GM18526 (cell line): ENCODE data around the gene TNNI2.

ENCODE experiments used
- POLR2A ChIP-seq: IDR thresholded peaks from 3 replicates; pipeline ENCODE4 v1.6.1; 2011; ENCODE audit not compliant: insufficient read length; ENCODE audit errors: extremely low read depth

The TNNI2 gene

DNA sequence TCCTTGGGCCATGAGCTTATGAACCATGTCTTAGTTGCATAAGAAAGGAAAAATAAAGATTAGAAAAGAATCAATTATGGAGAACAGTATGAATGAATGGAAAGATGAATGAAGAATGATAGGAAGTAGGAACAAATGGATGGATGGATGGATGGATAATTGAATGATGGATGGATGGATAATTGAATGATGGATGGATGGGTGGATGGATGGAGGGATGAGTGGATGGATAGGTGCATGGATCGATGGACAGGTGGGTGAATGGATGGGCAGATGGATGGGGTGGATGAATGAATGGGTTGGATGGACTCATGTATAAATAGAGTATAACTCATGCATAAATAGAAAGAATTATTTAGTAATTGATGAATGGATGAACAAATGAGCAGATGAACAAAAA is 21.3 kb downstream of the TNNI2 start:
- TF ChIP-seq POLR2A, result no peak

DNA sequence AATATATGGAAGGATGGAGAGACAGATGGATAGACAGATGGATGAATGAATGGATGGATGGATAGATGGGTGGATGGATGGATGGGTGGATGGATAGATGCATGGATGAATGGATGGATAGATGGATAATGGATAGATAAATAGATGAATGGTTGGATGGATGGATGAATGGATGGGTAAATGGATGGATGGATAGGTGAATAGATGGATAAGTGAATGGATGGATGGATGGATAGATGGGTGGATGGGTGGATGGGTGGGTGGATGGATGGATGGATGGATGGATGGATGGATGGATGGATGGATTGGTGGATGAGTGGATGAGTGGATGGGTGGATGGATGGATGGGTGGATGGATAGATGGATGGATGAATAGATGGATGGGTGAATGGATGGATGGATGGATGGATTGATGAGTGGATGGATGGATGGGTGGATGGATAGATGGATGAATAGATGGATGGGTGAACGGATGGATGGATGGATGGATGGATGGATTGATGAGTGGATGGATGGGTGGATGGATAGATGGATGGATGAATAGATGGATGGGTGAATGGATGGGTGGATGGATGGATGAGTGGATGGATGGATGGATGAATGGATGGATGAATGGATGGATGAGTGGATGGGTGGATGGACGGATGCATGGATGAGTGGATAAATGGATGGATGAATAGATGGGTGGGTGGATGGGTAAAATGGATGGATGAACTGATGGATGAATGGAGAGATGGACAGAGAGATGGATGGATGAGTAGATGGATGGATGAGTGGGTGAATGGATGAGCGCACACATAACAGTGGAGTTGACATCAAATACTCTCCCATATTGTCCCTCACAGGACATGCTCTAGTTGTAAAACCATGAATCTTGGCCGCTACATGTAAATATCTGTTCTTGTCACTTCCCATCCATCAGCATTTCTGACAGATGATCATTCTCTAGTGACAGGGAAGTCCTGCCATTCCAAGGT is 22.9 kb downstream of the TNNI2 start:
- no peak for TF ChIP-seq POLR2A

DNA sequence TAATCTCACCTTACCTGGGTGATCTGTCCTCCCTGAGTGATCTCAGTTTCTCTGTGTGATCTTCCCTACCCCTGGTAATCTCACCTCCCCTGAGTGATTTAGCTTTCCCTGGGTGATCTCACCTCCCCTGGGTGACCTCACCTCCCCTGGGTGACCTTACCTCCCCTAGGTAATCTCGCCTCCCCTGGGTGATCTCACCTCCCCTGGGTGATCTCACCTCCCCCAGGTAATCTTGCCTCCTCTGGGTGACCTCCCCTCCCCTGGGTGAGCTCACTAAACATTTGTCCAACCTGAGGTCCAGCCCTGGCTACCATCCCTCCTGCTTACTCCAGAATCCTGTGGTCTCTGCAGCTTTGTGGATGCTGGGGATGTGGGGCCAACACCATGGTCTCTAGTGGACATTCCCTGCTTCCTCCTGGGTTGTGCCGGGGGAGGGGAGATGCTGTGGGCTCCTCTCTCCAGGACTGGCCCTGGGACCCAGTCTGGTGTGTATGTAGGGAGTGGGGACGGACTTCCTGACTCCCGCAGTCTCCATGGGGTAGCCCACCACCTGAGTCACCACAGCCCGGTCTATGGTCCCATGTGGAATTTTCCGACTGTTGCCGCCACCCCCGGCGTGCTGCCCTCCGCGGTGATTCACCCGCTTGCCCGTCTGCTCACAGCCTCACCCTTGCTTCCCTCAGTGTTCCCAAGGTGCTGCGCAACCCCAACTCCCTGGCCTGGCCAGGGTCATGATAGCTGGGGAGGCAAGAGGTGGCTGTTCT is 24.0 kb downstream of the TNNI2 start:
- no peak for TF ChIP-seq POLR2A

DNA sequence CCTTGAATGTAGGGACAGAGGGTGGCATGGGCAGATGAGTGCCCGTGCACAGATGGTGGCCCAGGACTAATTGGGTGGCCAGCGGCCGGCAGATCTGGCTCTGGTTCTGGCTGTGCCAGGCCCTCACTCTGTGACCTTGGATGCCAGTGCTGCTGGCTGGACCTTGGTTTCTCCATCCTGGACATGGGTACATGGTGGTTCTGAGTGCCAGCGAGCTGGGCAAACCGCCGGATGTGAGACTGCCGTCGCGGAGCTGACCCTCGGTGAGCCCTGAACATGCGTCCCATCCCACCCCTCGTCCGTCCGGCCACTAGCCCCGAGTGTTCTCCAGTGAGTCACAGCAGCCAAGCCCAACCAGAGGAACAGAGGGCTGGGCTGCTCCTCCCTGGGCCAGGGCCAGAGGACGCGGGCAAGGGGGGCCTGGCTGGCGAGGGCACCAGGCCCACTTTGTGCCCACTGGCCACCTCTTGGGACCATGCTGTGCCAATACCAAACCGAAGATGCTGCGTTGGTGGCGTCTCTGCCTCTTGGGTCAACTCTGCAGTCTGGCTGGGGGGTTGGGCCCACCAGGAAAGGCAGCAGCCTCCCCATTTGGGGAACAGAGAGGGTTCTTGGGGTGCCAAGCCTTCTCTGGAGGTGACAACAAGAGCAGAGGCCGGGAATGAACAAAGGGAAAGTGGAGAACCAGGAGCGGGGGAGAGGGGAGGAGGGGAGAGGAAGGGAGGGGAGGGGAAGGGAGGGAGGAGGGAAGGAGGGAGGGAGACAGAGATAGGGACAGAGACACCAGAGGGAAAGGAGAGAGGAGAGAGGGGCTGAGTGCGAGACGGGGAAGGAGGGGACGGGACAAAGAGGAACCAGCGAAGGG is 24.8 kb downstream of the TNNI2 start:
- TF ChIP-seq POLR2A, result no peak

DNA sequence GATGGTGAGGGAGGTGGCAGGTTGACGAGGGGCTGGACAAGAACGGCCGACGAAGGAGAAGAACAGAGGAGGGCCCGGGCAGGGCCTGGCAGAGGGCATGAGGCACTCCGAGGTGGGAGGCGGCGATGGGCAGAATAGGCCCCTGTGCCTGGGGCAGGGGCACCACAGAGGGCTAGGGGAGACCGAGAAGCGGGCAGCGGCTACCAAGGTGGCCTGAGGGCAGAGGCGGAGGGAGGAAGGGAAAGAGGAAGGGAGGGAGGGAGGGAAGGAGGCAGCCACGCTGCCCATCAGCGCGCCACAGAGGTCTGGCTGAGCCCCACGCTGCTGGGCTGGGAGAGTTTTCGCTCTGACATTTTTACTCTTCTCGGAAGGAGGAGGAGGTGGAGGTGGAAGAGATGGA is 25.4 kb downstream of the TNNI2 start:
- no peak for TF ChIP-seq POLR2A

DNA sequence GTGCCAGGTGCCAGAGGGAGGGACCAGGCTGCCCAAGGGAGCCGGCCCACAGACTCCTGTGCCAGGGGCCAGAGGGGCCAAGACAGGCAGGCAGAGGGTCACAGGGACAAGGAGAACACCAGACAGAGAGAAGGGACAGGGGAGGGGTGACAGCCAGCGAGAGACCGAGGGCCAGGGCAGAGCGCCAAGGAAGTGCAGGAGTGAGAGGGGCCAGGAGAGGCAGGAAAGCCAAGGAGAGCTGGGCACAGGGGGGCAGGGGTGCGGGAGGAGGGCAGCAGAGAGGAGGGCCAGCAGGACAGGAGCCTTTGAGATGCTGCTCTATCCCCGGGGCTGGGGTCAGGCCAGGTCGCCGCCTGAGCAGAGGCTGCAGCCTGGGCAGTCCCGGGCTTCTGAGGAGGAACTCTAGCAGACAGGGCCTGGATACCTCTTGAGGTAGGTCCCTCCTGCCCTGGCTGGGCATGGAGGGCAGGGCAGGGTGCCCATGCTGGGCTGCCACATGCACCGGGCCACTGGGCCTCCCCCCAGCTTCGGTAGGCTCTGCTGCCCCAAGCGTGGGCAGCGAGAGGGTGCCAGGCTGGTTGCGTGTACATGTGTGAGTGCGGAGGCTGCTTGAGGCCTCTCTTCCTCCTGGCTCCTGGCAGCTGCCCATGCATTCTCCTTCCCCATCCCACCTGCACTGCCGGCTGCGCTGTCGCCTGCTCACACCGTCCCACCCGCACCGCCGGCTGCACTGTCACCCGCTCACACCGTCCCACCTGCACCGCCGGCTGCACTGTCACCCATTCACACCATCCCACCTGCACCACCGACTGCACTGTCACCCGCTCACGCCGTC is 26.3 kb downstream of the TNNI2 start:
- no peak for TF ChIP-seq POLR2A

DNA sequence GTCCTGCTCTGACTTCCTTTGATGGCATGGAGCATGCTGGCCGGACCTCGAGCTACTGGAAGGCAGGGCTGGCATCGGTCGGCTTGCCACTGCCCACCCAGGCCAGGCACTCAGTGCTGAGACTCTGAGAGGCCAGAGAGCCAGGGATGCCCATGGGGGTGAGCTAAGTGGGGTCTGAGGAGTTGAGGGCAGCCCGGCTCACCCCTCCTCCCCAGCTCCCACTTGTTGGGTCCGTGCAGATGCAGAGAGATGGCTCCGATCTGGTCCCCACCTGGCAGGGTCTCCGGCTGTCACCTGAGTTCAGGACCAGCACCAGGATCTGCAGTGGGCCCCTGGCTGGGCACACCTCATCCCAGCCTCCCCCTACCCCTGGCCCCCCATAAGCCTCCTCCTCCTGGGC is 27.4 kb downstream of the TNNI2 start:
- no peak for TF ChIP-seq POLR2A

DNA sequence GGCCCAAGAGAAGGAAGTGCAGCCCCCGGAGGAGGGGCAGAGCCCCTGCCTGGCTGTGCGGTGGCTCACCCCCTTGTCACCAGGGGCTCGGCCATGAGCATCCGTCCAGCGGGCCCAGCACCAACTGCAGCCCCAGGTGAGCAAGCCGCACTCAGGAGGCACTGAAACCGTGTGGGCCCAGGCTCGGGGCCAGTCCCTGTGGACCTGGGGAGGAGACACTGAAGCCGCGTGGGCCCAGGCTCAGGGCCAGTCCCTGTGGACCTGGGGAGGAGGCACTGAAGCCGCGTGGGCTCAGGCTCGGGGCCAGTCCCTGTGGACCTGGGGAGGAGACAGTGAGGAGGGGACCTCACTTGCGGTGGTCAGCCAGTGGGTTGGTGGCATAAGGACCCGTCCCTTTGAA is 28.0 kb downstream of the TNNI2 start:
- no peak for TF ChIP-seq POLR2A

DNA sequence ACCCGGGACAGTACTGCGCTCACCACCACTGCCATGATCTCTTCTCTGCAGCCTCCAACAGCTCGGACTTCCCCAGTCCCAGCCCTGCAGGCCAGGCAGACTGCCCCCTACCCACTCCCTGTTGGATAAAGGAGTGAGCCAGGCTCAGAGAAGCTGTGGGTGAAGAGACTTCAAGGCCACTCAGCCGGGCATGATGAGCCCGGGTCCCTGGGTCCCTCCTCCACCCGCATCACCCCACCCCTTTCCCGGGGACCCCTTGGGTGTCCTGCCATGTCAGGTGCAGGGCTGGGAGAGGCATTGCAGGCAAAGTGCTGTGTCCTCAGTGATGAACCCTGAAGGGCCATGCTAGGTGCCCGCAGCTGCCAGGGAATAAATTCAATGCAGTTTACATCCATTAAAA is 28.6 kb downstream of the TNNI2 start:
- no peak for TF ChIP-seq POLR2A

DNA sequence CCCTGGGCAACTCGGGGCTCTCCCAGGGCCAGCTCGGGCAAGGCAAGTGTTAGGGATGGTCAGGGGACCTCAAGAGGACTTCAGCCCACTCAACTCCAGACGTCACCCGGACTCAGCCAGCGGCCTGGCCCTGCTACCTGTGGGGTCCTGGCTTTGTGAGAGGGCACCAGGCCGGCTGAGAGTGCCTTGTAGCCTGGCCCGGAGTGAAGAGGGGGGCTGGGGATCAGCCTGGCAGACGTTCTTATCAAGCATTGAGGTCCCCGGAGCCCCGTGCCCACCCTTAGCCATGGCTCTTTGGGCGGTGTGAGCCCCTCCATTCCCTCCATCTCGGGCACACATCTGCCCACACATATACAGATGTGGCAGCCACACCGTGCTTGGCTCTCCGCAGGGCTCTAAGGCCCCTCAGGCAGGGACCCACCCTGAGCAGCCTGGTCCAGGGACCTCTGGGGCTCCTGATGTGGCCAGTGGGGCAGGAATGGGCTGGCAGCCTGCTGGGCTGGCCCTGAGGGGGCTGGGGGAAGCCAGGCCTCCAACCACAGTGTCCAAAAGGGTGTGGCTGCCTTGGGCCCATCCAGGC is 29.4 kb downstream of the TNNI2 start:
- TF ChIP-seq POLR2A, result no peak

DNA sequence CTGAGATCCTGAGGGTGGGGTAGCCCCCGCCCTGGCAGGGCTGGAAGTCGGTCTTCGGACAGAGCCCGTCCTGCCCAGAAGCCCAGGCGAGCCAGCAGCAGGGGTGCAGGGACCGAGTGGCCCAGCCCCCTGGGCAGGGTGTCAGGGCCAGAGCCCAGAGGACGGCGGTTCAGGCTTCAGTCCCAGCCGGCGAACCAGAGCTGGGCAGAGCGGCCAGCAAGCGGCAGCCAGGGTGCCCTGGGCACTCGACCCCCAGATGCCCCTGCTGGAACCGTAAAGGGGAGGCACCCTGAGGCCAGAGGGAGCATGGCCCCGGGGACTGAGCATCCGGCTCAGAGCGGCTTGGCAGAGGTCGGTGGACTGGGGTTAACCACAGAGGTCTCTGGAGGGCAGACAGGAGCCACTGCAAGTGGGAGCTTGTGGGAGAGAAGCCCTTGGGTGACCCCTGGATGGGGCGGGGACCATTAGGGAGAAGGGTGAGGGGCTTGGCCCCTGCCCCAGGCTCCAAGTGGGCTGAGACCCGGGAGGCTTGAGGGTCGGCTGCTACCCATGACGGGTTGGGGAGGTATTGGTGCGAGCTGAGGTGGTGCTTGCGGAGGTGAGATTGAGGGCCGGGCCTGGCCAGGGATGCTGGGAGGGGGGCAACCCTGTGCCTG is 30.0 kb downstream of the TNNI2 start:
- TF ChIP-seq POLR2A, result no peak

DNA sequence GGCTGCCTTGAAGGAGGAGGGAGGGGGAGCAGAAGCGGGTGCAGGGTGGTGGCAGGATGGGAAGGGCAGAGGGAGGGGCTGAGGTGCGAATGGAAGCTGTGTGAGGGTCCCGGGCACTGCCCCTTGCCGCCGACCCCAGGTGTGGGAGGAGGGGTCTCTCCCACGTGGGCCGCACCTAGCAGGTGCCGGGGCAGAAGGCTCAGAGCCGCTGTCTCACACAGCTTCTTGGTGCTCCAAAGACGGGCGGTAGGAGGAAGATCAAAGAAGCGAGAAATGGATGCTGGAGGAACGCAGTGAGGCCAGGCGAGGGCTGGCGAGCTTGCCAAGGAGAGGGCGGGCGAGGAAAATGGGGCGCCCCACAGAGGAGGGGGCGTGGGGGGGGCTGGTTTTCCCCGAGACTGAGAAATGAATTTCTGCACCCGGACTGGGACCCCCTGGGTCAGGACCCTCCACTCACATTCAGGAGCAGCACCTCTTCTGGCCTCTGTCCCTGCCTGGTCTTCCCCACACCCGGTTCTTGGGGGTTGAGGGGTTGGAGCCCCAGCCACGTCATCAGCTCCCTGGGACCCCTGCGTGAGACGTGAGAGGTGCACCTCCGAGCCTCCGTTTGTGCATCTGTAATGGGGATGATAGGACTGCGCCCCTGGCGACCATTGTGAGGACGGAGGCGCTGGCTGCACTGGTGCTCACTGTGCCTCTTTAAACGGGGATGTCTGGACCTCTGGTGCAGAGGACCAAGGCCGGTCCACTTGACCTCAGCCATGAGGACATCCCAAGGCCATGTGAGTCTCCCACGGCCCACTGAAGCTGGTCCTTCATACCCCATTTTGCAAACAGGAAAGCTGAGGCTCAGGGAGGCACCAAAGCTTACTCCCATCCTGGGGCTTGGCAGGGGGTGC is 30.9 kb downstream of the TNNI2 start:
- TF ChIP-seq POLR2A, result no peak

DNA sequence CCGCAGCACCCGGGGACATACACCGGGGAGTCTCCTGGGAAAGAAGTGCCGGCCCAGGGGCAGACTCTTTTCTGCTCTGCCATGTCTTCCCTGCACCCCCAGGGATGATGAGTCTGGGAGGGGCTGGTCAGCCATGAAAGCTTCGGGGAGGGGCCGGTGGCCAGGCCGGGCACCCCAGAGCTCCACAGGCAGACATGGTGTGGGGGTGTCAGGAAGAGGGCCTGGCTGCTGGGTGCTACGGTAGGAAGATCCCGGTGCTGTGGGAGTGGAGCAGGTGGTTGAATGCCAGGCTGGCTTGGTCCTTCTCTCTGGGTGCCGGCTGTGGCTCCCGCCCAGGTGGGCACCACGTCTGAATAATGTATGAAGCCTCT is 31.5 kb downstream of the TNNI2 start:
- TF ChIP-seq POLR2A, result no peak
